Esophagus squamous epithelium (tissue), 5 donors: ENCODE data around the gene OR2M2. TPM values are rescaled to one million over a fixed set of nuclear protein-coding genes. Genes with fewer than 3 reads are reported as not detected.

Source experiments
- DNase-seq: peaks from one replicate; lab custom pipeline; 2025; lab: John Stamatoyannopoulos, UW
- H3K27ac ChIP-seq, 4 donors: fragments of 200-600 bp; sonication (generic); one replicate each; pipeline ENCODE4 v1.5.1; 2016 to 2019; ENCODE audit warnings: mild to moderate bottlenecking in 1 of 4
- H3K27me3 ChIP-seq, 4 donors: fragments of 200-600 bp; sonication (generic); 1 replicate in 3 of 4; 2 replicates in 1 of 4; pipeline versions ENCODE4 v1.5.1 to v1.6.0; 2017 to 2021; ENCODE audit warnings: antibody characterized with exemption in 1 of 4
- H3K36me3 ChIP-seq, 3 donors: fragments of 200-600 bp; sonication (generic); one replicate each; pipeline ENCODE4 v1.5.1; 2016 to 2019
- H3K4me1 ChIP-seq, 3 donors: fragments of 200-600 bp; sonication (generic); one replicate each; pipeline ENCODE4 v1.5.1; 2017 to 2019
- H3K4me3 ChIP-seq, 4 donors: fragments of 200-600 bp; sonication (generic); 1 replicate in 3 of 4; 2 replicates in 1 of 4; pipeline ENCODE4 v1.5.1; 2016 to 2019; ENCODE audit warnings: mild to moderate bottlenecking in 2 of 4, moderate library complexity in 1 of 4
- H3K9me3 ChIP-seq, 3 donors: fragments of 200-600 bp; sonication (generic); one replicate each; pipeline ENCODE4 v1.5.1; 2016 to 2019
- CTCF ChIP-seq, 6 experiments: fragments of 450-650 bp in 4 of 6; fragments of 200-600 bp in 2 of 6; sonication (generic) in 2 of 6; IDR thresholded peaks; one replicate each; pipeline ENCODE4 v1.5.1; 2016 to 2019; ENCODE audit warnings: antibody characterized with exemption in 6 of 6, mild to moderate bottlenecking in 4 of 6, moderate library complexity in 4 of 6
- POLR2A ChIP-seq, 4 donors: fragments of 450-650 bp; IDR thresholded peaks; one replicate each; pipeline ENCODE4 v1.6.1; 2017; ENCODE audit warnings: antibody characterized with exemption in 4 of 4, mild to moderate bottlenecking in 4 of 4, moderate library complexity in 3 of 4
- WGBS, 2 donors: methylation state at CpG; one replicate each; pipeline ENCODE4 v1.1.5; 2018; 5-methylcytosine and 5-hydroxymethylcytosine counted together
- intact Hi-C: fragments of 100-400 bp; cut with DNase I; formaldehyde crosslinking; loops from one replicate; pipeline ENCODE4 v1.15.0; 2022
- total RNA-seq, 4 donors: library from RNA; depleted of rRNA; stranded (reverse); fragments of >200 nt; gene quantifications; one replicate each; pipeline ENCODE4 v1.1.0, GENCODE V29; 2016
- donor health status: DM: yes; HTN: yes; CAD: no.

The OR2M2 gene
- total RNA-seq, 4 donors from 2014 or later: not detected

- Histone ChIP-seq H3K36me3 (no peaks in the 10 kb centered on the region), H3K27ac (no peak overlapping the region), H3K4me3 (no peak overlapping the region), H3K27me3 (no peaks in the 10 kb centered on the region), H3K4me1 (no peaks in the 10 kb centered on the region), H3K9me3 (peaks cover 0 to 24% (median 0%) of the 10 kb centered on the region in 3 donors)
- WGBS, 2 donors: 85 to 92% methylated on average over 11 to 14 of the region's 14 CpGs
- intact Hi-C loops: no loop called here
- no peak for DNase-seq
- TF ChIP-seq CTCF (IDR thresholded peaks at IDR 0.05) (no peak), POLR2A (IDR thresholded peaks at IDR 0.05) (no peak)
Measured at GRCh38 chr1:248165186-248165585, 9.4 kb upstream of the OR2M2 start.

- no peaks in the 10 kb centered on the region for H3K36me3 ChIP-seq
- intact Hi-C loops: no loop called here
- H3K27me3 ChIP-seq: no peaks in the 10 kb centered on the region
- WGBS, 2 donors: 70 to 78% methylated on average over 7 of the region's 7 CpGs
- H3K27ac ChIP-seq: no peak overlapping the region
- no peaks in the 10 kb centered on the region for H3K9me3 ChIP-seq
- H3K4me3 ChIP-seq: no peak overlapping the region
- H3K4me1 ChIP-seq: no peaks in the 10 kb centered on the region
- TF ChIP-seq POLR2A (IDR thresholded peaks at IDR 0.05) (no peak), CTCF (IDR thresholded peaks at IDR 0.05) (no peak)
- no peak for DNase-seq
Measured at GRCh38 chr1:248183996-248184395, 9.4 kb downstream of the OR2M2 start.

GRCh38 chr1:248187363-248187762 lies 12.7 kb downstream of the OR2M2 start:
- H3K27me3 ChIP-seq: no peaks in the 10 kb centered on the region
- H3K4me1 ChIP-seq: no peaks in the 10 kb centered on the region
- no peak for TF ChIP-seq POLR2A (IDR thresholded peaks at IDR 0.05)
- no peak for TF ChIP-seq CTCF (IDR thresholded peaks at IDR 0.05)
- H3K4me3 ChIP-seq: no peak overlapping the region
- intact Hi-C loops: no loop called here
- DNase-seq: no peak
- no peaks in the 10 kb centered on the region for H3K36me3 ChIP-seq
- no peak overlapping the region for H3K27ac ChIP-seq
- no peaks in the 10 kb centered on the region for H3K9me3 ChIP-seq
- WGBS, 2 donors: 35 to 54% methylated on average over 2 of the region's 3 CpGs

- Histone ChIP-seq H3K36me3 (no peaks in the 10 kb centered on the region), H3K4me3 (no peak overlapping the region), H3K4me1 (no peaks in the 10 kb centered on the region), H3K9me3 (no peaks in the 10 kb centered on the region), H3K27ac (no peak overlapping the region), H3K27me3 (no peaks in the 10 kb centered on the region)
- DNase-seq: no peak
- intact Hi-C loops: no loop called here
- TF ChIP-seq CTCF (IDR thresholded peaks at IDR 0.05): no peak
- TF ChIP-seq POLR2A (IDR thresholded peaks at IDR 0.05): no peak
- 40 to 58% methylated on average over 2 to 7 of the region's 11 CpGs for WGBS, 2 donors
Measured at GRCh38 chr1:248189026-248189425, 14.4 kb downstream of the OR2M2 start.

GRCh38 chr1:248194117-248194516 lies 19.5 kb downstream of the OR2M2 start:
- TF ChIP-seq CTCF (IDR thresholded peaks at IDR 0.05) (no peak), POLR2A (IDR thresholded peaks at IDR 0.05) (no peak)
- no peaks in the 10 kb centered on the region for H3K9me3 ChIP-seq
- WGBS, 2 donors: 22 to 53% methylated on average over 1 of the region's 1 CpG
- no peak overlapping the region for H3K27ac ChIP-seq
- no peak overlapping the region for H3K4me3 ChIP-seq
- intact Hi-C loops: no loop called here
- H3K27me3 ChIP-seq: no peaks in the 10 kb centered on the region
- no peaks in the 10 kb centered on the region for H3K36me3 ChIP-seq
- no peak for DNase-seq
- no peaks in the 10 kb centered on the region for H3K4me1 ChIP-seq
